ENCODE results near the gene MBTPS1.
A peak's percentile ranks its signal among the peaks of the same experiment; 100 is the strongest.

The MBTPS1 gene

DNA sequence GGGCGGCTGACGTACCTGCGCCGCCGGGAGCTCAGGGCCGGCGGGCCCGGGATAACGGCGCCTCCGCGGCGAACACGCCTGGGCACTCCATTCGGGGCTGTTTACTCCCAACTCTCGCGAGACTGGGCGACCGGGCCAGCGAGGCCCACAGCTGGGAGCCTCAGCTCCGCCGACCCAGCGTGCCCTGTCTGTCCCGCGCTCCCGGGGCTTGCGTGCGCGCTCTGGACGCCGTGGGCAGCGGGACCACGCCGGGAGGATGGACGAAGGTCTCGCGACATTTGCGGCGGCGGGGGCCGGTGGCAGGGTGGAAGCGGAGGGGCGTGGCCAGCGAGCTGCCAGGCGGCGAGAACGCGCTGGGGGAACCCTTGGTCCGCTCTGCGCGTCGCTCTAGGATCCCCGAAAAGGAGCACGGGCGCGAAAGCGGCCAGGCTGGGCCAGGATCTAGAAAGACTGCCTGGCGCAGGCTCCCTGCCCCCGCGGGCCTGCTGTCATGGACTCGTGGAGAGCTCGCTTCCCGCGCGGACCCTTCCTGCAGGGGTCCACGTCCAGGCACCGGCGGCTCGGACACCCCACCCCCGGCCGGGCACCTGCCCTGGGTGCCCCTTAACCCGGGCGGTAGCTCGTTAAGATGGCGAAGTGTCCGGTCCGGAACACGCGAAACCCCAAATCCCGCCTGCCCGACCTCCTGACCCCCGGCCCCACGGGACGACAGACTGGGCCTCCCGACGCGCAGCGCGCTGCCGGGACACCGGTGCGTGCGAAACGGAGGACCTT, at the start of gene MBTPS1:
Gene MBTPS1 (minus strand): TSS at position 223 of the 774 bp plus-strand sequence. CDS start 15,159 bp downstream, outside the sequence.
- DNase-seq (ENCODE audit: low read depth in 3 of 3, low spot score in 1 of 3): peak; percentile 93 to 97 (median 97)

DNA sequence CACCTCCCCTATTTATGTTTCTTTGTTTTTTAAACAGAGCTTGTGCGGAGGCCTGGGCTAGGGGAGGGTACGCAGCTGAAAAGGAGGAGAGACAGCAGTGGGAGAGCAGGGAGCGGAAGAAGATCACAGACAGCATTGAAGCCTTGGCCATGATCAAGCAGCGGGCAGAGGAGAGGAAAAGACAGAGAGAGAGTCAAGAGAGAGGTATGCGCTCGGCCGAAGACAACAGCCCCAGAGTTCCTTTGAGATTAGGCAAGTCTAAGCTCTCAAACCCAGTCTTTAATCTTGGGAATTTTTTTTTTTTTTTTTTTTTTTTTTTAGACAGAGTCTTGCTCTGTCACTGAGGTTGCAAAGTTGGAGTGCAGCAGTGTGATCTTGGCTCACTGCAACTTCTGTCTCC, 49.0 kb upstream of the MBTPS1 start:
- no peak for DNase-seq (ENCODE audit: low read depth in 3 of 3, low spot score in 1 of 3)

DNA sequence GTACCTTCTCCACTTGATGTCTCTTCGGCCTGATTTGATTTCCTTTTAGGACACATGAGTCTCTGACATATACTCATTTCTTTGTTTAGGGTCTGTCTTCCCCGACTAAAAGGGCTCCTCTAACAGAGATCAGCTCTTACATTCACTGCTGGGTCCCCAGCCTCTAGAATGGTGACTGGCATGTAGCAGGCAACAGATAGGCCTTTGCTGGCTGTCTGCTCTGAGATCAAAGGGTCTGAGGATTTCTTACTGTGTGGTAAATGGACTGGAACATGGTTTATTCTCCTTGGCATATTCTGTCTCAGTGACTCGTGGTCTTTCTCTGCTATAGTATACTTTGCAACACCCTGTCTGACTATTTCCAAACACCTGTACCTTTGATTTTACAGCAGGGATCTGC, 45.1 kb upstream of the MBTPS1 start:
- no peak for DNase-seq (ENCODE audit: low read depth in 3 of 3, low spot score in 1 of 3)

DNA sequence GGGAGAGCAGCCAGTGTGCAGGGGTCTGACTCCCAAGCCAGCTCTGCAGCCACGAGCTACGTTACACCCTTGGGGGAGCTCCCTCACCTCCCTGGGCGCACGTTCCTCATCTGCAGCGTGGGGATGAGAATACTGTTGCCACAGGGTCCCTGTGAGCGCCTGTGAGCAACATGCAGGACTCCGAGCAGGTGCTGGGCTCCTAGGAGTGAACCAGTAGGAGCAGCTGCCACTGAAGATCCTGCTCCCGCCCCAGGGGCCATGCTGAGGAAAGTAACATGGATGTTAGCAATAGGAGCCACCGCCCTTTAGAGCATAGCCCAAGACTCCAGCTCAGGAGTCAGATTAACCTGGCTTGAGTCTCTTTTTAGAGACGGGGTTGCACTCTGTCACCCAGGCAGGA, 44.3 kb upstream of the MBTPS1 start:
- DNase-seq (ENCODE audit: low read depth in 3 of 3, low spot score in 1 of 3): no peak

DNA sequence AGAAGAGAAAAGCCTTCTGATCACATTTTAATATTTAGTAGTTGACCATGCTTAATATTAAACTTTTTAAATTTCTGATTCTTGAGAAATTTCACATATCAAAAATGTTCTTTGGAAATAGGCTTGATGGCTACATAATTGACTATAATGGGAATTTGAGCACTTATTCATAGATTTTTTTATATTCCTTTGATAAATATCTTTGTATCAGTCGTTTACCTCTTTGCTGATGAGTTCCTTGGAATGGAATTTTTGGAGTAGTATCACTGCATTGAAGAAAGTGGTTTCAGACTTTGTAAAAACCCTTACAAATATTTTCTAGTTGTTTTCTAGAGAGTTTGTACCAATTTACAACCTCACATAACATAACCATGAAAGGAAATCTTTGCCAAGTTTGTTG, 43.1 kb upstream of the MBTPS1 start:
- no peak for DNase-seq (ENCODE audit: low read depth in 3 of 3, low spot score in 1 of 3)

DNA sequence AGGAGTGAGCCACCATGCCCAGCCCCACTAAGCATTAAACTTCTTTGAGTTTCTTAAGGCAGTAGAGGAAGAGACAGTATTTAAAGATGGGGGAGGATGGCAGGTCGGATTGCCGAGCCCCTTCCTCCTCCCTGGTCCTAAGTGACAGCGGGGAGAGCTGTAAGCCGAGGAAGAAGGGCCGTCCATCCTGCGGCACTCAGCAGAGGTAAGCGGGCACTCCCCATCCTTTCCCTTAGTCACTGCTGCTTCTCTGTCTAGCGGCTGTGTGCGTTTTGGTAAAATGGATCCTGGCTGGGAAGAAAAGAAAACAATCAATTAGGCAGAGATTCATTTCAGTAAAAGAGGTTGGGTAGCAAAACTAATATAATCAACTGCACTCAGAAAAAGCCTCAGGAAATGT, 42.3 kb upstream of the MBTPS1 start:
- no peak for DNase-seq (ENCODE audit: low read depth in 3 of 3, low spot score in 1 of 3)

DNA sequence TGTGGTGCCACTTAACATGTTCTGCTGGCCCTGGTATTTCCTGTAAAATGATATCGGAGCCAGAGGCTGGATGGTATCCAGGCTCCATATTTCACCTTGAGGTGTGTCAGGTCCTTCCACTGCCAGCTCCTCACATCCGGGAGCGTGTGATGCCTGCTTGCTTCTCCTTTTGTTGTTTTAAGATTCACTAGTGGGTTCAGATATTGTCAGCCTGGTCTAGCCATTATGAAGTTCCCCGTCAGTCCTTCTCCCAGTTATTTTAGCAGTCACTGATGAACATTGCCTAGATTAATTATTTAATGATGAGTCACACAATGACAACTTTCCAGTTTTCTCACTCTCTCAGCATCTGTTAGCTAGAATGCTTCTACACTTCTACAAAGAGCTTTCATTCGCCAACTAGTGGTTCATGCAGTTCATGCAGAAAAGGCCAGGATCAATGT, 39.6 kb upstream of the MBTPS1 start:
- no peak for DNase-seq (ENCODE audit: low read depth in 3 of 3, low spot score in 1 of 3)

DNA sequence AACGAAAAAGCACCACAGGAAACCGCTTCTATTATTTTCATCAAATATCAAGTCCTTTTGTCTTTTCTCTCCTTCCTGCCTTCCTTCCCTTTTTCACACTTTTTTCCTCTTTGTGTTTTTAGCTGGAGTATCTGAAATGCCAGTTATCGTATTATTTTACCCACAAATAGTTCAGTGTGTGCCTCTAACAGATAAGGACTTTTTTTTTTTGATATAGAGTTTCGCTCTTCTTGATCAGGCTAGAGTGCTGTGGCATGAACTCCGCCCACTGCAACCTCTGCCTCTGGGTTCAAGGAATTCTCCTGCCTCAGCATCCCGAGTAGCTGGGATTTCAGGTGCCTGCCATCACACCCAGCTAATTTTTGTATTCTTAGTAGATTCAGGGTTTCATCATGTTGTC, 39.0 kb upstream of the MBTPS1 start:
- no peak for DNase-seq (ENCODE audit: low read depth in 3 of 3, low spot score in 1 of 3)

DNA sequence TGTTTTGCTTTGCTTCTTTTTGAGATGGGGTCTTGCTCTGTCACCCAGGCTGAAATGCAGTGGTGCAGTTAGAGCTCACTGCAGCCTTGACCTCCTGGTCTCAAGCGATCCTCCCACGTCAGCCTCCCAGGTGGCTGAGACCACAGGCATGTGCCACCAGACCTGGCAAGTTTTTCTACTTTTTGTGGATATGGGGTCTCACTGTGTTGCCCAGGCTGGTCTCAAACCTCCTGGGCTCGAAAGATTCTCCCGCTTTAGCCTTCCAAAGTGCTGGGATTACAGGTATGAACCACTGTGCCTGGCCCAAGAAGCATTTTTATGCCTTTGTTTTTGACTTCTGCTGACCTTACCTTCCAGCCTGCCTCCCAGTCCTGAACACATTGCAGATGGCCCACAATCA, 38.5 kb upstream of the MBTPS1 start:
- no peak for DNase-seq (ENCODE audit: low read depth in 3 of 3, low spot score in 1 of 3)

DNA sequence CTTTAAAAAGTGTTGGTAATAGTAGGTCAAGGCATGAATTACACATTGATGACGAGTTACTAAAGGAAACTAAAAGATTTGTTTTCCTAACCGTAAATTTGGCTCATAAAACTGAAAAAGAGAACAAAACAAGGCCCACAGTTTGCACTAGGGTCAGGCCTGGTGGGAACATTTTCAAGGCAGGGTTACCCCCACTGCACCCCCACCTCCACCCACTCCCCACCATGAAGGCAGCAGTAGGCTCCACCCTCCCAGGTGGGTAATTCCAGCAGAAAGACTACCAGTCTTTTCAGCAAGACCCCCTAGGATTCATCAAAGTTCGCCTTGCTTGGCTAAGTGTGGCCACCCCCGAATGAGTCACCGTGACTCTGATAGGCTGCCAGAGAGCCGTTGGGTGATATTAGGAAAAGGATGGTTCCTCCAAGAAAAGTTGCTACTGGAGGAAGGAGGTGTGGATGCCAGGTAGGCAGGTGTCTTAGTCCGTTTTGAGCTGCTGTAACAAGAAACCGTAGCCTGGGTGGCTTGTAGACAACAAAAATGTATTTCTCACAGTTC, 37.0 kb upstream of the MBTPS1 start:
- DNase-seq (ENCODE audit: low read depth in 3 of 3, low spot score in 1 of 3): no peak

DNA sequence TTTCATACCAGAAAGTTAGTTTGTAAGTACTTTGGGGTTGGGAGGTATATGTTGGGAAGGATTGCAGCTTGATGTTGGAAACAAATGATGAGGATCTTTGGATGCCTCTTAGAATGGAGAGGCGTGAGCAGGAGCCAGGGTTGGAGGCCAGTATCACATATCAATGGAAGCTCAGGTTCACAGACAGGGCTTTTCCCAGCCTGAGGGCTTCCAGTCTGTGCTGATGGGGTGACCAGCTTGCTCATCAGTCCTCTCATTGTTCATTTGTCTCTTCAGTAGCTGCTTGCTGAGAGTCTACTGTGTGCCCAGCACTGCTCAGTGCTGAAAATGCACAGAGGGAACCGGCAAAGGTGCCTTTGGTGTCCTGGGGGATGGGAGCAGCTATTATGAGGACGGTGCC, 34.2 kb upstream of the MBTPS1 start:
- no peak for DNase-seq (ENCODE audit: low read depth in 3 of 3, low spot score in 1 of 3)

DNA sequence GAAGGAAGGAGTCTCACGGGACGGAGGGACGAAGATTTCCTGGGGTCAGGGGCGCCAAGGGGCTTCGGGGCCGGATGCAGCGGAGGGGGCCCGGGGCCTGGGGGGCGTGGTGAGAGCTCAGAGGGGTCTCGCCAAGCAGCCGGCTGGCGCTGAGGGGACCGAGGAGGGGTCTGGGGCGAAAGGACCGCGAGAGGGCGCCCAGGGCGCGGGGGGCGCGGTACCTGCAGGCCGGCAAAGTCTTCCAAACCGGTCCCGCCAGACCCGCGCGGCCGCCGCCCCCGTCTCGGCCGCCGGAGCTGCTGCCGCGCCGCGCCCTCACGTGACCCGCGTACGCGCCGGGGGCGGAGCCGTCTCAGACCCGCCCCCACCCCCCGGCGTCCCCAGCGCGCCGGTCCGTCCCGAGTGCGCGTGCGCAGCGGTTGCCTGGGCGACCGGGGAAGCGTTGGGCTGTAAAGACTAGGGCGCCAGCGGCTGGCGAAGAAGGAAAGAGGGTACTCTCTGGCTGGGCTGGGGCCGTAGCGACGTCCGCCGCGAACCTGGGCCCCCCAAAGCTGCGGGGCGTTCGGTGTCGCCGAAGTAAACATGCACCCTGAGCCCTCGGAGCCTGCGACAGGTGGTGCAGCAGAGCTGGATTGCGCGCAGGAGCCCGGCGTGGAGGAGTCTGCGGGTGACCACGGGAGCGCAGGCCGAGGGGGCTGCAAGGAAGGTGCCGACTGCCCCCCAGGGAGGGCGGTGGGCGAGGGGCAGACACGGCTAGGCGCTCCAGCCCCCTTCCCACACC, 28.3 kb upstream of the MBTPS1 start, which contains the start of the genes DNAAF1 and HSDL1:
Gene DNAAF1 (plus strand): TSS at position 450 of the 781 bp plus-strand sequence. CDS start 133 bp downstream, at position 583.
Gene HSDL1 (minus strand): TSS at position 319 of the 781 bp plus-strand sequence. CDS start 13,856 bp downstream, outside the sequence.
- peak; percentile 85 to 95 (median 93) for DNase-seq (ENCODE audit: low read depth in 3 of 3, low spot score in 1 of 3)

DNA sequence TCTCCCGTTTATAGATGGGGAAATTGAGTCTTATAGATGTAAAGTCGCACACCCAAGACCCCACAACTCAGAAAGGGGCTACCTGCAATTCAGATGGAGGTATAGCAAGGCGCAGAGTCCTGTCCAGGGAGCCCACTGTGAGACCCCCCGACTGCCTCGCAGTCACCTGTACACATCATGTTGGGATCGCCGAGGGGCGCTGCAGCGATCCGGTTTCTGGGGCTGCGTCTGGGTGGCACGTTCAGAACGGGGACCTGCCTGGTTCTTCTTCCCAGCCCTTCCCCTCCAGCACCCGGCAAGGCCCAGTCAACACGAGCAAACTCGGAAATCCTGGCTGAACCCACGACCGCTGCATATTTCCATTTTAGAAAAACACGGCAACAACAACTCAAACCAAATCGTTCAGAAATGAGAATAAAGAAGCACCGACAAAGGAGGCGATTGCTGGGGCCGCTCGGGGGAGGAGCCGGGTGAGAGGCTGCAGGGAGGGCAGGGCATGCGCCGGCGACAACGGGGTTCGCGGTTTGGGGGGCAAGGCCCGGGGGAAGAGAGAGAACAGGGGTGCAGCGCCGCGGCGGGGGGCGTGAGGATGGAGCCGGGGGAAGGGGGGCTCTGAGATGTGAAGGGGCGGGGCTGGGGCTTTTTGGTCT, 27.6 kb upstream of the MBTPS1 start:
- DNase-seq (ENCODE audit: low read depth in 3 of 3, low spot score in 1 of 3): peak in 1 of 3 donors; percentile 24

DNA sequence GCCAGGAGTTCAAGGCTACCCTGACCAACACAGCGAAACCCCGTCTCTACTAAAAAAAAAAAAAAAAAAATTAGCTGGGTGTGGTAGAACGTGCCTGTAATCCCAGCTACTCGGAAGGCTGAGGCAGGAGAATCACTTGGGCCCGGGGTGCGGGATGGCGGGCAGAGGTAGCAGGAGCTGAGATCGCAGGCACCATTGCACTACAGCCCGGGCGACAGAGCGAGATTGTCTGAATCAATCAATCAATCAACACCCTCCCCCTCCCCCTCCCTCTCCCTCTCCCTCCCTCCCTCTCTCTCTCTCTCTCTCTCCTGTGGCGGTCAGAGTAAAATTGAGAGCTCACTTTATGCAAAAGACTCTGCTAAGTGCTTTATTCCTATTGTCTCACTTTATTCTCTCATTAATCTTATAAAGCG, 27.1 kb upstream of the MBTPS1 start:
- DNase-seq (ENCODE audit: low read depth in 3 of 3, low spot score in 1 of 3): no peak

DNA sequence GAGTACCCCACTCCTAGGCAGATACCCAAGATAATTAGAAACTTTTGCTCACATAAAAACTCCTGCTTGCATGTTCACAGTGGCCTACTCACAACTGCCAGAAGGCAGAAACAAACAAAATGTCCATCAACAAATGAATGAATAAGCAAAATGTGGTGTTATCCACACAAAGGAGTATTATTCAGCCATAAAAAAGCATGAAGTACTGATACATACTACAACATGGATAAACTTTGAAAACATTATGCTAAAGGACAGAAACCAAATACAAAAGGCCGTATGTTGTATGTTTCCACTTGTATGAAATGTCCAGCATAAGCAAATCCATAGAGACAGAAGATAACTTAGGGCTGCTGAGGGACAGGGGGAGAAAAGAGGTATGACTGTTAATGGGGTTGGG, 26.3 kb upstream of the MBTPS1 start:
- DNase-seq (ENCODE audit: low read depth in 3 of 3, low spot score in 1 of 3): no peak

DNA sequence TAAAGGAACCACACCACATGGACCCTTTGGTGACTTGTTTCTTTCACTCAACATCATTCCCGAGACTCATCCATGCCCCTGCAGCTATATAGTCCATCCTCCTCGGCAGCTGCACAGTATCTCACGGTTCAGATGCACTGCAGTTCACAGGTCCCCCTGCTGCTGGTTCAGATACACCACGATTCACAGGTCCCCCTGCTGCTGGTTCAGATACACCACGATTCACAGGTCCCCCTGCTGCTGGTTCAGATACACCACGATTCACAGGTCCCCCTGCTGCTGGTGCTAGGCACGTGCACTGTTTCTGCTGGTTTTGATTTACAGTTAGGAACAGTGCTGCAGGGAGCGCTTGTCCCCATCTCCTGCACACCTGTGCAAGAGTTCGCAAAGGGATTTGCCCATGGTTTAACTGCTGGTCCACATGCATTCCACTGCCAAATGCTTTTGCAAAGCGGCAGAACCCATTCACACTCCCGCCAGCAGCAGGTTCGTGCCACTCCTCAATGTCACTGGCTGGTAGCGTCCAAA, 24.5 kb upstream of the MBTPS1 start:
- no peak for DNase-seq (ENCODE audit: low read depth in 3 of 3, low spot score in 1 of 3)

DNA sequence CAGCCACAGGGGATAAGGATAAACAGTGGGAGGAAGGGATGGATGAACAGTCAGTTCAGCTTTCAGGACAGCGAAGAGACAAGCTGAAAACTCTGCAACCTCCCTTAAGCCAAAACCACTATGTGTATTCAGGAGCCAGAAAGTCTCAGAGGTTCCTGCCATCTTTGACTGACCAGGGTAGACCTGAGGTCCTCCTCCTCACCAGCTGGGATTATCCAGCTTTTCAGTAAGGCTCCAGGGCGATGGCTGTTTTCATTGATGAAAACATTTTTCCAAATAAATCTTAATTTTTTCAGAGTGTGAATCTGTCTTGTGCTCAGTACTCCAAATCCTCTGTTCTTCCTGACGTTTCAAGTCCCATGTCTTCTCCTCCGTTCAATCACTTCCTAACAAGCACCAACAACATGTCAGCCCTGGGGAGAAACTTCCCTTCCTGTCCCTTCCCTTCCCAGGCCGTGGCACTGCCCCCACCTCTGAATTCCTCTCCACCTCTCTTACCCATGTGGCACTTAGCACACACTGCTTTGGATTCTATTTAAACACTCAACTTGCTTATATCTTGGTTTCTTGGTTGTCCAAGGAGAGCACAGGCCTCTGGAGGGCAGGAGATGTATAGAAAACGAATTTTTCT, 23.0 kb upstream of the MBTPS1 start:
- DNase-seq (ENCODE audit: low read depth in 3 of 3, low spot score in 1 of 3): no peak

DNA sequence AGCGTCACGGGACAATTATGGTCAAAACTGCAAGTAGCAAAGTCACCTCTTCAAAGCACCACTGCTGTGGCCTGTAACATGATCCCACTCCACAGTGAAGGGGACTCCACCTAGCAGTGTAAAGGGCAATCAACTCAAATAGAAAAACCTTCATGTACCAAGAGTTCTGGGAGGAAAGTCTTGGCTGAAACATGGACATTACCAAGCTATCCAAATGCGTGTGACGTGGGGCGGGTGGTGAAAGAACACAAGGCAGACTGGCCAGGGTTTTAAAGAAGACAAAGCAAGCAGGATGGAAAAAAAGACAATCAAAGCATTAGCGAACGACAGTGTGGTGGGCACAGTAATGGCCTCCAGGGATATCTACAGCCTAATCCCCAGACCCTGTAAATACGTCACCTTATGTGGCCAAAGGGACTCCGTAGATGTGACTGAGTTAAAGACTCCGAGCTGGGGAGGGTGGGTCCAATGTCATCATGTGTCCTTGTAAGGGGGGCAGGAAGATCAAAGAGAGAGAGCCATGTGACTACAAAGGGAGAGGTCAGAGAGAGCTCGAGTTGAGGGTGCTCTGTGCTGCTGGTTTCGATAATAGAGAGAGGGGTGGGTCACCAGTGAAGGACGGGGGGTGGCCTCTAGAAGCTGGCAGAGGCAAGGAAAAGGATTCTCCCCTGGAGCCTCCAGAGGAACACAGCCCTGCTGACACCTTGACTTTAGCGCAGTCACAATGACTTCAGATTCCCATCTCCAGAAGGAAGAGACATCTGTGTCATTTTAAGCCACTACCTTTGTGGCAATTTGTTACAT, 22.3 kb upstream of the MBTPS1 start:
- DNase-seq (ENCODE audit: low read depth in 3 of 3, low spot score in 1 of 3): no peak

DNA sequence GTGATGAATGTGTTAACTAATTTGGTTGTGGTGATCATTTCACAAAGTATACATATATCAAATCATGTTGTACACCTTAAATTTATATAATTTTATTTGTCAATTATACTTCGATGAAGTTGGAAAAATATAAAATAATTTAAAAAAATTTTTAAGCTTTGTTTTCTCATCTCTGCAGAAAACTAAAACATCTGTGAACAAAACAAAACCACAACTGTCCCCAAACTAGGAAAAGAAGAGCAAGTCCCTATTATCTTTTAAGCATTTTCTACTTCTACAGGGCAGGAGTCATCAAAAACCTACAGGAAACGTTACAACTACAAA, 21.7 kb upstream of the MBTPS1 start:
- no peak for DNase-seq (ENCODE audit: low read depth in 3 of 3, low spot score in 1 of 3)

DNA sequence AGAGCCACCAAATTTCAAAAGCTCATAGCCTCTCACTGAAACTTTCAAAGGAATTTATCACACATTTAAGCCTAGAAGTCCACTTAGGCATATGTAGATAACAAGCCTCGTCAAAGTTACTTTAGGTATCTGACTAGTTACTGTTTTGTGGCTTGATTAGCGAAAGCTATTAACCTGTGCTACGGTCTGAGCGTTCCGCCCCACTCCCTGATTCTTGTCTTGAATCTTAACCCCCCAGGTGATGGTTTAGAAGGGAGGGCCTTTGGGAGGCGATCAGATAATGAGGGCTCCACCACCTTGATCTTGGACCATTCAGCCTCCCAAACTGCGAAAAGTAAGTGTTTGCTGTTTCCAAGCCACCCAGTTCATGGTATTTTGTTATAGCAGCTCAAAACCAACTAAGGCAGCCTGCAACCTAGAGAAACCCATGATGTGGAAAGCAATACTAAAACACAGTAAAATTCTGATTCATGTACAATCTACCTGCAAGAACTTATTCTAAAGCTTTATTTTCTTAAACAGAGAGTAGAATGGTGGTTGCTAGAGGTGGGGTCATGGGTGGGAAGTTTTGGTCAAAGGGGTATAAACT, 21.1 kb upstream of the MBTPS1 start:
- DNase-seq (ENCODE audit: low read depth in 3 of 3, low spot score in 1 of 3): no peak
